Measurements from ENCODE around the gene PEX1. TPM values are rescaled to one million over a fixed set of nuclear protein-coding genes. Genes with fewer than 3 reads are reported as not detected.

Gene PEX1
- total and polyA plus RNA-seq, 3 donors from 2014 or later, result 20.4 to 29.4 (median 27.4) TPM

DNA sequence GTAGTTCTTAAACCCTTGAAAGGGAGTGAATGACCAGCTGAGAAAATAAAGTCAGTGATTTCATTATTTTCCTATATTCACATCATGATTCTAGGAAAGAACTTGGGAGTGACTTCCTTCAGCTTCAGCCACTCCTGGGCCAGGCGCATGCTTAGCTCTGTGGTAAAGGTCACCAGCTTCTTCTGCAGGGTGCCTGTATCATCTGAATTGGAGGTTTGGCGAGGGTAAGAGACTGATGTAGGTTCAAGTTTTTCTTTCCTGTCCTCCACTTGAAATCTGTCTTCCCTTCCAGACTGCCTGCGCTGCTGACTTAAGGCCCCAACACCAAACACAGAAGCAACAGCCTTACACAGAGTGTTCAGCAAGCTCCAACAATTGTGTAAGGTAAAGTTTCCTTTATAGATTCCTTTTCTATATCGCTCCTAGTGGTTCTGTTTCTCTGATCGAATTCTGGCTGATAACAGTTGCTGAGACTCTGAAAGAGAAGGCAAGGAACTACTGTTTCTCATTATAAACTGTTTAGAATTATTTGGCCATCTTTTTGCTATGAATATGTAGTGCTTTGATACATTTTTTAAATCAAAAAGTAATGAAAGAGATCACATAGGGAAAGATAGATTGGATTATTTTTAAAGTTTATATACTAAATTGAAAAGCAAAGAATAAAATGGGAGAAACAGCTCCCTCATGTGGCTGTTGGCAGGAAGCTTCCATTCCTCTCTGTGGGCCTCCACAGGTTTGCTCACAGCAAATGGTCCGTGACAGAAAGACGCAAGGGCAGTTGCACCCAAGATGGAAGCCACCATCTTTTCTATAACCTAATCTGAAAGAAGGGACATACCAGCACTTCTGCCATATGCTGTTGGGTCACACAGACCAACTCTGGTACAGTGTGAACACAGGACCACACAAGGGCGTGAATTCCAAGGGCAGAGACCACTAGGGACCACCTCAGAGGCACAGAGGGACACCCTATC is 67.0 kb downstream of the PEX1 start:
- intact Hi-C loops (cut with DNase I; ENCODE audit: low total_unique reads), result no loop called here
- H3K4me1 ChIP-seq, result no peaks in the 10 kb centered on the region
- WGBS, 2 donors, result 69 to 74% methylated on average over 8 of the region's 8 CpGs
- H3K27me3 ChIP-seq, result no peaks in the 10 kb centered on the region
- H3K36me3 ChIP-seq (ENCODE audit: low read depth, missing control alignments), result no peaks in the 10 kb centered on the region
- peak; percentile 49 for DNase-seq
- TF ChIP-seq POLR2A (IDR thresholded peaks at IDR 0.05), result no peak
- TF ChIP-seq, protein P1, sequence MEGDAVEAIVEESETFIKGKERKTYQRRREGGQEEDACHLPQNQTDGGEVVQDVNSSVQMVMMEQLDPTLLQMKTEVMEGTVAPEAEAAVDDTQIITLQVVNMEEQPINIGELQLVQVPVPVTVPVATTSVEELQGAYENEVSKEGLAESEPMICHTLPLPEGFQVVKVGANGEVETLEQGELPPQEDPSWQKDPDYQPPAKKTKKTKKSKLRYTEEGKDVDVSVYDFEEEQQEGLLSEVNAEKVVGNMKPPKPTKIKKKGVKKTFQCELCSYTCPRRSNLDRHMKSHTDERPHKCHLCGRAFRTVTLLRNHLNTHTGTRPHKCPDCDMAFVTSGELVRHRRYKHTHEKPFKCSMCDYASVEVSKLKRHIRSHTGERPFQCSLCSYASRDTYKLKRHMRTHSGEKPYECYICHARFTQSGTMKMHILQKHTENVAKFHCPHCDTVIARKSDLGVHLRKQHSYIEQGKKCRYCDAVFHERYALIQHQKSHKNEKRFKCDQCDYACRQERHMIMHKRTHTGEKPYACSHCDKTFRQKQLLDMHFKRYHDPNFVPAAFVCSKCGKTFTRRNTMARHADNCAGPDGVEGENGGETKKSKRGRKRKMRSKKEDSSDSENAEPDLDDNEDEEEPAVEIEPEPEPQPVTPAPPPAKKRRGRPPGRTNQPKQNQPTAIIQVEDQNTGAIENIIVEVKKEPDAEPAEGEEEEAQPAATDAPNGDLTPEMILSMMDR (IDR thresholded peaks at IDR 0.05), result peak in 2 of 3 experiments; percentile 29 to 50
- H3K4me3 ChIP-seq, result no peak overlapping the region
- H3K9me3 ChIP-seq, result no peaks in the 10 kb centered on the region
- no peak overlapping the region for H3K27ac ChIP-seq

DNA sequence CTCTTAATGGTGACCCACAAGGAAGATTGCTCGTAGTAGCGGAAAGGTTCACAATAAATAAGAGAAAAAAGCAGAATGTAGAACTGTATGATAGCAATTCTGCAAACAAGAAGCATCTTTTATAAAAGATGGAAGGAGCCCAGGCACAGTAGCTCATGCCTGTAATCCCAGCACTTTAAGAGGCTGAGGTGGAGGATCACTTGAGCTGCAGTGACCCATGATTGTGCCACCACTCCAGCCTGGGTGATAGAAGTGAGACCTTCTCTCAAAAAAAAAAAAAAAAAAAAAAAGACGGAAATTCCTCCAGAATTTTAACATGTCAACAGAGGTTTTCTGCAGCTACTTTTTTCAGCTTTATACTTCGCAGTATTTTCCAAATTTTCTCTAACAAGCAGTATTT is 67.8 kb downstream of the PEX1 start:
- DNase-seq, result no peak
- Histone ChIP-seq H3K4me1 (no peaks in the 10 kb centered on the region), H3K27me3 (no peaks in the 10 kb centered on the region), H3K36me3 (ENCODE audit: low read depth, missing control alignments) (no peaks in the 10 kb centered on the region), H3K27ac (no peak overlapping the region), H3K4me3 (no peak overlapping the region), H3K9me3 (no peaks in the 10 kb centered on the region)
- WGBS, 2 donors, result 86 to 92% methylated on average over 4 of the region's 4 CpGs
- TF ChIP-seq, protein P1 (IDR thresholded peaks at IDR 0.05), result no peak
- no peak for TF ChIP-seq POLR2A (IDR thresholded peaks at IDR 0.05)
- intact Hi-C loops (cut with DNase I; ENCODE audit: low total_unique reads), result no loop called here

DNA sequence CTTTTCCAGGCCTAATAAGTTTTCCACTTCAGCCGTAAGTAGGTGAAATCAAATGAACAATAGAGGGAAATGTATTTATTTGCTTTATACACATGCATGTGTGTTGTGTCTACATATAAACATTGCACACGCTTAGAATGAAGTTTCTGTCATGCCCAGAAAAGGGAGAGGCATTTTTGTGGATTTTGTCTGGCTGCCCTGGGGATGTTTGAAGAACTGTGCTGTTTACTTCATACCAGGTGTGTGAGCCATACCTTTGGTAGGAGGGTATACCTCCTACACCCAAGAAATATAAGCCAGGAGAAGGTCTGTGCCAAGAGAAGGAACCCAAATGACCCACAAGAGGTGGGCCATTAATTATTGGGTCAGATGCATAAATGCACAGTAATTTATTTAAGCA is 68.2 kb downstream of the PEX1 start:
- no peaks in the 10 kb centered on the region for H3K27me3 ChIP-seq
- DNase-seq, result no peak
- TF ChIP-seq, protein P1 (IDR thresholded peaks at IDR 0.05), result no peak
- no peak for TF ChIP-seq POLR2A (IDR thresholded peaks at IDR 0.05)
- H3K4me3 ChIP-seq, result no peak overlapping the region
- H3K27ac ChIP-seq, result no peak overlapping the region
- 89 to 91% methylated on average over 2 of the region's 2 CpGs for WGBS, 2 donors
- no peaks in the 10 kb centered on the region for H3K36me3 ChIP-seq (ENCODE audit: low read depth, missing control alignments)
- intact Hi-C loops (cut with DNase I; ENCODE audit: low total_unique reads), result no loop called here
- no peaks in the 10 kb centered on the region for H3K9me3 ChIP-seq
- H3K4me1 ChIP-seq, result no peaks in the 10 kb centered on the region

DNA sequence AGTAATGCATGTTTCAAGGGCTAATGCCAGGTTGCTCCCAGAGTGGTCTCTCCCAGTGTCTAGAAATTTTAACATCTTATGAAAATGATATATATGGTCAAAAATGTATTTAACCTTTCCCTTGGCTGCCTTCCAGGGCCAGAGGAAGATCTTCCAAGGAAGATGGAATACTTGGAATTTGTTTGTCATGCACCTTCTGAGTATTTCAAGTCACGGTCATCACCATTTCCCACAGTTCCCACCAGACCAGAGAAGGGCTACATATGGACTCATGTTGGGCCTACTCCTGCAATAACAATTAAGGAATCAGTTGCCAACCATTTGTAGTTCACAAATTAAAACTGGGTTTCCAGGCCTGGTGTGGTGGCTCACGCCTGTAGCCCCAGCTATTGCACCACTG is 72.1 kb downstream of the PEX1 start:
- no peaks in the 10 kb centered on the region for H3K36me3 ChIP-seq (ENCODE audit: low read depth, missing control alignments)
- no peak for DNase-seq
- TF ChIP-seq, protein P1 (IDR thresholded peaks at IDR 0.05), result no peak
- TF ChIP-seq POLR2A (IDR thresholded peaks at IDR 0.05), result no peak
- no peaks in the 10 kb centered on the region for H3K27me3 ChIP-seq
- peaks cover 4% of the 10 kb centered on the region for H3K4me1 ChIP-seq
- no peaks in the 10 kb centered on the region for H3K9me3 ChIP-seq
- no peak overlapping the region for H3K27ac ChIP-seq
- intact Hi-C loops (cut with DNase I; ENCODE audit: low total_unique reads), result loop anchor here (10.0 kb wide), 1 partner anchor 1149 kb away; no protein-coding TSS in a partner anchor
- 93 to 97% methylated on average over 2 of the region's 2 CpGs for WGBS, 2 donors
- H3K4me3 ChIP-seq, result no peak overlapping the region

Measured in testis (tissue), 3 donors.